Gastrocnemius medialis (tissue), 4 donors: Measurements from ENCODE around the gene EDNRA. TPM values are rescaled to one million over a fixed set of nuclear protein-coding genes. Genes with fewer than 3 reads are reported as not detected.

Experiments used
- ATAC-seq, 2 donors: fragments of 150-250 bp; one replicate each; pipeline ENCODE4 v1.9.1; 2016
- DNase-seq, 2 donors: peaks; one replicate each; pipeline ENCODE4 v3.0.0-alpha.2; 2019
- H3K27ac ChIP-seq, 4 donors: fragments of 200-600 bp; sonication (generic); 1 replicate in 1 of 4; 2 replicates in 3 of 4; pipeline ENCODE4 v1.5.1; 2016 to 2018; ENCODE audit warnings: mild to moderate bottlenecking in 2 of 4, moderate library complexity in 1 of 4
- H3K27me3 ChIP-seq, 3 donors: fragments of 200-600 bp; sonication (generic) in 2 of 3; 1 replicate in 1 of 3; 2 replicates in 2 of 3; pipeline versions ENCODE4 v1.5.1 to v1.6.0; 2016 to 2019; ENCODE audit warnings: mild to moderate bottlenecking in 1 of 3, moderate library complexity in 1 of 3
- H3K36me3 ChIP-seq, 2 donors: fragments of 200-600 bp; sonication (generic) in 1 of 2; one replicate each; pipeline ENCODE4 v1.5.1; 2017 to 2018
- H3K4me1 ChIP-seq, 2 donors: fragments of 200-600 bp; sonication (generic) in 1 of 2; one replicate each; pipeline ENCODE4 v1.5.1; 2016 to 2017; ENCODE audit warnings: mild to moderate bottlenecking in 2 of 2
- H3K4me3 ChIP-seq, 4 donors: fragments of 200-600 bp; sonication (generic) in 3 of 4; 1 replicate in 1 of 4; 2 replicates in 3 of 4; pipeline ENCODE4 v1.5.1; 2016 to 2019; ENCODE audit warnings: mild to moderate bottlenecking in 2 of 4
- H3K9me3 ChIP-seq, 3 donors: fragments of 200-600 bp; sonication (generic) in 2 of 3; 1 replicate in 1 of 3; 2 replicates in 2 of 3; pipeline ENCODE4 v1.5.1; 2016 to 2019
- CTCF ChIP-seq, 5 experiments: fragments of 450-650 bp in 3 of 5; fragments of 200-600 bp in 2 of 5; sonication (generic) in 2 of 5; IDR thresholded peaks in 4 of 5; conservative IDR thresholded peaks in 1 of 5; 1 replicate in 4 of 5; 2 replicates in 1 of 5; pipeline ENCODE4 v1.5.1; 2016 to 2019; ENCODE audit warnings: antibody characterized with exemption in 5 of 5, mild to moderate bottlenecking in 3 of 5, moderate library complexity in 3 of 5
- POLR2A ChIP-seq, 2 donors: fragments of 450-650 bp; IDR thresholded peaks; one replicate each; pipeline ENCODE4 v1.6.1; 2017; ENCODE audit warnings: antibody characterized with exemption in 2 of 2, mild to moderate bottlenecking in 2 of 2, moderate library complexity in 2 of 2
- in situ Hi-C, 4 donors: fragments of 200-750 bp; cut with MboI; loops; one replicate each; pipeline versions ENCODE4 v1.15.0 to v1.8.0; 2017; ENCODE audit warnings: low sequenced_read_pairs in 4 of 4
- intact Hi-C: fragments of 100-400 bp; cut with DNase I; formaldehyde crosslinking; loops from one replicate; pipeline ENCODE4 v1.15.1; 2023; ENCODE audit warnings: low total_unique reads
- total RNA-seq, 4 donors: library from RNA; depleted of rRNA; stranded (reverse); fragments of >200 nt; gene quantifications; one replicate each; pipeline versions ENCODE4 v1.1.0 to v1.2.3, GENCODE V29; 2016

Gene EDNRA
- total RNA-seq, 4 donors from 2014 or later = 1.4 to 8.4 (median 2.6) TPM

- in situ Hi-C loops = no loop called here
- no peaks in the 10 kb centered on the region for H3K4me1 ChIP-seq
Measured at GRCh38 chr4:147518846-147519767, 38.2 kb downstream of the EDNRA start.

GRCh38 chr4:147524601-147525000 is 43.7 kb downstream of the EDNRA start:
- Histone ChIP-seq H3K27ac (no peak overlapping the region), H3K4me1 (no peaks in the 10 kb centered on the region), H3K4me3 (no peak overlapping the region), H3K9me3 (no peaks in the 10 kb centered on the region), H3K36me3 (no peaks in the 10 kb centered on the region), H3K27me3 (no peaks in the 10 kb centered on the region)
- intact Hi-C loops = no loop called here
- DNase-seq (no peak), ATAC-seq (no peak)
- no peak for TF ChIP-seq CTCF (IDR thresholded peaks at IDR 0.05 in 4 of 5, conservative IDR thresholded peaks at IDR 0.05 in 1 of 5)
- no peak for TF ChIP-seq POLR2A (IDR thresholded peaks at IDR 0.05)
- in situ Hi-C loops = no loop called here

More at GRCh38 chr4:147518846-147519767, 38.2 kb downstream of the EDNRA start:
- Histone ChIP-seq H3K27me3 (no peaks in the 10 kb centered on the region), H3K27ac (no peak overlapping the region), H3K4me3 (no peak overlapping the region), H3K36me3 (no peaks in the 10 kb centered on the region), H3K9me3 (no peaks in the 10 kb centered on the region)
- ATAC-seq (peak in 1 of 2 donors; percentile 46), DNase-seq (peak in 1 of 2 donors; percentile 17)
- TF ChIP-seq POLR2A (IDR thresholded peaks at IDR 0.05) (no peak), CTCF (IDR thresholded peaks at IDR 0.05 in 4 of 5, conservative IDR thresholded peaks at IDR 0.05 in 1 of 5) (peak; percentile 24 to 67 (median 44))
- intact Hi-C loops = loop anchor here (10.0 kb wide), 1 partner anchor 346 kb away; no protein-coding TSS in a partner anchor

- no peak for DNase-seq
- no peak overlapping the region for H3K27ac ChIP-seq
- H3K9me3 ChIP-seq = no peaks in the 10 kb centered on the region
- H3K4me3 ChIP-seq = no peak overlapping the region
- H3K27me3 ChIP-seq = no peaks in the 10 kb centered on the region
- TF ChIP-seq CTCF (IDR thresholded peaks at IDR 0.05 in 4 of 5, conservative IDR thresholded peaks at IDR 0.05 in 1 of 5) = no peak
- no peak for TF ChIP-seq POLR2A (IDR thresholded peaks at IDR 0.05)
- H3K36me3 ChIP-seq = no peaks in the 10 kb centered on the region
- no peak for ATAC-seq
- intact Hi-C loops (no loop called here), in situ Hi-C loops (no loop called here)
- H3K4me1 ChIP-seq = no peaks in the 10 kb centered on the region
Measured at GRCh38 chr4:147525494-147526271, 44.8 kb downstream of the EDNRA start.

- no peak for DNase-seq
- no peak for ATAC-seq
- Histone ChIP-seq H3K27ac (no peak overlapping the region), H3K36me3 (no peaks in the 10 kb centered on the region), H3K9me3 (no peaks in the 10 kb centered on the region), H3K27me3 (no peaks in the 10 kb centered on the region), H3K4me3 (no peak overlapping the region), H3K4me1 (no peaks in the 10 kb centered on the region)
- no peak for TF ChIP-seq POLR2A (IDR thresholded peaks at IDR 0.05)
- TF ChIP-seq CTCF (IDR thresholded peaks at IDR 0.05 in 4 of 5, conservative IDR thresholded peaks at IDR 0.05 in 1 of 5) = no peak
- in situ Hi-C loops (no loop called here), intact Hi-C loops (no loop called here)
Measured at GRCh38 chr4:147526272-147526654, 45.4 kb downstream of the EDNRA start.
